Breast epithelium (tissue), 4 donors: Measurements from ENCODE around the gene AMER3. TPM values are rescaled to one million over a fixed set of nuclear protein-coding genes. Genes with fewer than 3 reads are reported as not detected.

Source experiments
- DNase-seq, 2 donors: peaks; one replicate each; pipeline ENCODE4 v3.0.0-alpha.2; 2019; ENCODE audit warnings: low spot score in 2 of 2
- H3K27ac ChIP-seq, 2 donors: fragments of 200-600 bp; sonication (generic) in 1 of 2; one replicate each; pipeline ENCODE4 v1.5.1; 2016 to 2019; ENCODE audit warnings: mild to moderate bottlenecking in 1 of 2
- H3K27me3 ChIP-seq, 2 donors: fragments of 200-600 bp; sonication (generic) in 1 of 2; one replicate each; pipeline versions ENCODE4 v1.5.1 to v1.6.0; 2017 to 2019; ENCODE audit warnings: control low read depth in 1 of 2, mild to moderate bottlenecking in 1 of 2
- H3K36me3 ChIP-seq: fragments of 200-600 bp; one replicate; pipeline ENCODE4 v1.5.1; 2019
- H3K4me1 ChIP-seq, 2 donors: fragments of 200-600 bp; sonication (generic); one replicate each; pipeline ENCODE4 v1.5.1; 2016 to 2019; ENCODE audit warnings: control low read depth in 1 of 2
- H3K4me3 ChIP-seq, 3 donors: fragments of 200-600 bp; sonication (generic); 1 replicate in 2 of 3; 2 replicates in 1 of 3; pipeline ENCODE4 v1.5.1; 2016 to 2019; ENCODE audit warnings: mild to moderate bottlenecking in 3 of 3, moderate library complexity in 2 of 3
- H3K9me3 ChIP-seq, 2 donors: fragments of 200-600 bp; sonication (generic) in 1 of 2; one replicate each; pipeline ENCODE4 v1.5.1; 2016 to 2019; ENCODE audit warnings: control low read depth in 1 of 2
- POLR2A ChIP-seq: fragments of 450-650 bp; IDR thresholded peaks from one replicate; pipeline ENCODE4 v1.6.1; 2016; ENCODE audit warnings: antibody characterized with exemption, mild to moderate bottlenecking, moderate library complexity
- POLR2AphosphoS5 ChIP-seq, 3 donors: sonication (generic); formaldehyde crosslinking; IDR thresholded peaks; one replicate each; pipeline ENCODE4 v1.6.1; 2017; ENCODE audit warnings: antibody characterized with exemption in 3 of 3
- intact Hi-C: fragments of 100-400 bp; cut with DNase I; formaldehyde crosslinking; loops from one replicate; pipeline ENCODE4 v1.15.1; 2023; ENCODE audit warnings: low total_unique reads
- total RNA-seq, 3 donors: library from RNA; depleted of rRNA; stranded (reverse); fragments of >200 nt; gene quantifications; one replicate each; pipeline ENCODE4 v1.1.0, GENCODE V29; 2016
- TF ChIP-seq, protein P1 (sequence below), 3 donors: fragments of 450-650 bp; IDR thresholded peaks; one replicate each; pipeline ENCODE4 v1.5.1; 2016 to 2017; ENCODE audit warnings: antibody characterized with exemption in 3 of 3, mild to moderate bottlenecking in 3 of 3, moderate library complexity in 3 of 3

The AMER3 gene
- total RNA-seq, 3 donors from 2014 or later = not detected

DNA sequence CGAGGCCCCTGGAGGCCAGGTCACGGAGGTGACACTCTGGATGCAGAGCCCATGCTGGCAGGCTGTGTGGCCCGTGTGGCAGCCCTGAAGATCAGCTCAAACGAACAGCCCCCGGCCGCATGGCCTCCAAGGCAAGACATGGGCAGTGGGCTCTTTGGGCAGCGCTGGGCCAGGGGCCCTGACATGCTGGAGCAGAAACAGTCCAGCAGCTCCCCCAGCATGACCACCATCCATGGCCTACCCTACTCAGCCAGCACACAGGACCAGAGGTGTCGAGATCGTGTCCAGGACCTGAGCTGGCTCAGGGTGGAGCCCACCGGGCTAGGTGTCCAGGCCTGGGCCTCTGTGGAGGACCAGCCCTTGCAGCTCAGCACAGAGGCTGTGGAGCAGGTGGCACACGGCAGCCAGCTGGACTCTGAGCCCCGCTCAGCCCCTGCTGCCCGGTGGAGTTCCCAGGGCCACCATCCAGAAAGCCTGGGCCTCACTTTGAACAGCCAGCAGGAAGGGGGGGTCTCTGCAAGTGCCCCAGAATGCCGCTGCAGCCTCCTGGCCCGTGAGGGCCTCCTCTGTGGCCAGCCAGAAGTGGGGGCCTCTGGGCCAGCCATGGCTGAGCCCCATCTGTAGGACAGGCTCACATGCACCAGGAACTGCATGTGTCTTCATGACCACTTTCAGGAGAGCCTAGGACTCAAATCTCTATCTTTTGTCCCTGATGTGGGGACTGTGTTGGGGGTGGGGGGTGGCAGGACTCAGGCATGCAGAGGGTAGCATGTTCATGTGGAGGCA is 8.9 kb downstream of the AMER3 start:
- H3K9me3 ChIP-seq = no peaks in the 10 kb centered on the region
- no peak overlapping the region for H3K4me3 ChIP-seq
- no peaks in the 10 kb centered on the region for H3K4me1 ChIP-seq
- TF ChIP-seq POLR2A (no peak), POLR2AphosphoS5 (IDR thresholded peaks at IDR 0.05) (no peak)
- TF ChIP-seq, protein P1, sequence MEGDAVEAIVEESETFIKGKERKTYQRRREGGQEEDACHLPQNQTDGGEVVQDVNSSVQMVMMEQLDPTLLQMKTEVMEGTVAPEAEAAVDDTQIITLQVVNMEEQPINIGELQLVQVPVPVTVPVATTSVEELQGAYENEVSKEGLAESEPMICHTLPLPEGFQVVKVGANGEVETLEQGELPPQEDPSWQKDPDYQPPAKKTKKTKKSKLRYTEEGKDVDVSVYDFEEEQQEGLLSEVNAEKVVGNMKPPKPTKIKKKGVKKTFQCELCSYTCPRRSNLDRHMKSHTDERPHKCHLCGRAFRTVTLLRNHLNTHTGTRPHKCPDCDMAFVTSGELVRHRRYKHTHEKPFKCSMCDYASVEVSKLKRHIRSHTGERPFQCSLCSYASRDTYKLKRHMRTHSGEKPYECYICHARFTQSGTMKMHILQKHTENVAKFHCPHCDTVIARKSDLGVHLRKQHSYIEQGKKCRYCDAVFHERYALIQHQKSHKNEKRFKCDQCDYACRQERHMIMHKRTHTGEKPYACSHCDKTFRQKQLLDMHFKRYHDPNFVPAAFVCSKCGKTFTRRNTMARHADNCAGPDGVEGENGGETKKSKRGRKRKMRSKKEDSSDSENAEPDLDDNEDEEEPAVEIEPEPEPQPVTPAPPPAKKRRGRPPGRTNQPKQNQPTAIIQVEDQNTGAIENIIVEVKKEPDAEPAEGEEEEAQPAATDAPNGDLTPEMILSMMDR (IDR thresholded peaks at IDR 0.05) = no peak
- DNase-seq = no peak
- peaks cover 0 to 34% of the 10 kb centered on the region in 2 donors for H3K27me3 ChIP-seq
- no peaks in the 10 kb centered on the region for H3K36me3 ChIP-seq
- no peak overlapping the region for H3K27ac ChIP-seq
- intact Hi-C loops = no loop called here

- Histone ChIP-seq H3K4me3 (no peak overlapping the region), H3K36me3 (no peaks in the 10 kb centered on the region), H3K27ac (no peak overlapping the region), H3K27me3 (peaks cover 0 to 34% of the 10 kb centered on the region in 2 donors), H3K9me3 (no peaks in the 10 kb centered on the region), H3K4me1 (no peaks in the 10 kb centered on the region)
- TF ChIP-seq POLR2A (no peak), POLR2AphosphoS5 (IDR thresholded peaks at IDR 0.05) (no peak)
- TF ChIP-seq, protein P1 (IDR thresholded peaks at IDR 0.05) = no peak
- no peak for DNase-seq
- intact Hi-C loops = no loop called here
These were observed 9.4 kb downstream of the AMER3 start for GRCh38 chr2:130764821-130765115.

GRCh38 chr2:130765464-130765863 is 10.1 kb downstream of the AMER3 start:
- DNase-seq = no peak
- intact Hi-C loops = no loop called here
- Histone ChIP-seq H3K9me3 (no peaks in the 10 kb centered on the region), H3K4me3 (no peak overlapping the region), H3K4me1 (no peaks in the 10 kb centered on the region), H3K36me3 (no peaks in the 10 kb centered on the region), H3K27me3 (peaks cover 0 to 27% of the 10 kb centered on the region in 2 donors), H3K27ac (no peak overlapping the region)
- no peak for TF ChIP-seq POLR2A
- TF ChIP-seq, protein P1 (IDR thresholded peaks at IDR 0.05) = no peak
- no peak for TF ChIP-seq POLR2AphosphoS5 (IDR thresholded peaks at IDR 0.05)

DNA sequence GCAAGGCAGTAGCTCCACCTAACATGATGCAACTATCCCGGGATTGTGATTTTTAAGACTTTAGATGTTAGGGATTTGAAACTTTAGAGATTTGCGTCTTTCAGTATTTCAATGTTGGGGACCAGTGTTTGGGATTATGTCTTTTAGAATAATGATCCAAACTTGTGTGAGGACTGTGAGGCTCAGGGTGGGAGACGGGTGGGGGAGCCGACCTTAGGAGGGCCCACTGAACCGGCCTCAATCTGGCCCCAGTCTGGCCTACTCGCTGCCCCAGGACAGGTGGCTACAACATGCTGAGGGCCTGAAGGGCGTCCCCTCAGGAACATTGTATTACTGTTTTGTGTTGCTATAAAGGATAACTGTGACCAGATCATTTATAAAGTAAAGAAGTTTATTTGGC is 10.7 kb downstream of the AMER3 start:
- intact Hi-C loops = no loop called here
- H3K27me3 ChIP-seq = peaks cover 0 to 23% of the 10 kb centered on the region in 2 donors
- no peak for DNase-seq

More for the DNA sequence above, 10.7 kb downstream of the AMER3 start:
- TF ChIP-seq POLR2AphosphoS5 (IDR thresholded peaks at IDR 0.05) = no peak
- TF ChIP-seq POLR2A = no peak
- TF ChIP-seq, protein P1 (IDR thresholded peaks at IDR 0.05) = no peak
- Histone ChIP-seq H3K27ac (no peak overlapping the region), H3K4me1 (no peaks in the 10 kb centered on the region), H3K9me3 (no peaks in the 10 kb centered on the region), H3K36me3 (no peaks in the 10 kb centered on the region), H3K4me3 (no peak overlapping the region)
